Central memory CD4-positive, alpha-beta T cell (primary cell): ENCODE measurements around the gene ZMYND15.

ENCODE experiments used
- DNase-seq: peaks from one replicate; pipeline ENCODE4 v3.0.0; 2022

ZMYND15 gene

DNA sequence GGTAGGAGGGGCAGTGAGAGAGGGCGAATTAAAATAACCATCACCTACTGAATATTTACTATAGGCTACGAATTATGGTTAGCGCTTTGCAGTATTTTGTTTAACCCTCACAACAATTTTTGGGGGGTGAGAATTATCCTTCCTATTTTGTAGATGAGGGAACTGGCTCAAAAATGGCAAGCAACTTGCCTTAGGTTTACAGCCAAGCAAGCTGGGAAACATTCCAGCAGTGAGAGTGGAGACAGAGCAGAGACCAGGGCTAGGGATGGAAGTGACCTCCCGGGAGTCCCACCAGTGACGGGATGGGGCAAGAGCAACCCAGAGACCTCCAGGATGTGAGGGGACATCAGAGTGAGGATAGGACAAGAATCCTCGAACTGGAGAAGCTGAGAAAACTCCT lies 46.9 kb downstream of the ZMYND15 start:
- no peak for DNase-seq

DNA sequence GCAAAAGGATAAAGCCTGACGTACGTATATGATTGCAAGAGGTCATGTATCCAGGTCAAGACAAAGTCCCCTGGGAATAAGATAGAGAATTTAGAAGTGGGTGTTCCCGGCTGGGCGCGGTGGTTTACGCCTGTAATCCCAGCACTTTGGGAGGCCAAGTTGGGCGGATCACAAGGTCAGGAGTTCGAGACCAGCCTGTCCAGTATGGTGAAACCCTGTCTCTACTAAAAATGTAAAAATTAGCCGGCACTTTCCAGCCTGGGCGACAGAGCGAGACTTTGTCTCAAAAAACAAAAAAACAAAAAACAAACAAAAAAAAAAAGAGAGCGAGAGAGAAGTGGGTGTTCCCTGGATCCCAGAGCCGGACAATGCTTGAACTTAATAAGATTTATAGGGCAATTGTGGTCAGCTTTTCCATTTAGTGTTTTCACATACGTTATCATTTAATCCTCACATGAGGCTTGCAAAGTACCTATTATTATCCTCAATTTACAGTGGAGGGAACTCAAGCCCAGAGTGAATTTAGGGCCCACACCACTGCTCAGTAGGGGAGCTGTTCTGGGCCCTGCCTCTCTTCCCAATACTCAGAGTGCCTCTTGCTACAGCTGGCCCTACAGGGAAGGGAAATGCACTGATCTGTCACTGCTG lies 48.6 kb downstream of the ZMYND15 start:
- DNase-seq, result no peak

DNA sequence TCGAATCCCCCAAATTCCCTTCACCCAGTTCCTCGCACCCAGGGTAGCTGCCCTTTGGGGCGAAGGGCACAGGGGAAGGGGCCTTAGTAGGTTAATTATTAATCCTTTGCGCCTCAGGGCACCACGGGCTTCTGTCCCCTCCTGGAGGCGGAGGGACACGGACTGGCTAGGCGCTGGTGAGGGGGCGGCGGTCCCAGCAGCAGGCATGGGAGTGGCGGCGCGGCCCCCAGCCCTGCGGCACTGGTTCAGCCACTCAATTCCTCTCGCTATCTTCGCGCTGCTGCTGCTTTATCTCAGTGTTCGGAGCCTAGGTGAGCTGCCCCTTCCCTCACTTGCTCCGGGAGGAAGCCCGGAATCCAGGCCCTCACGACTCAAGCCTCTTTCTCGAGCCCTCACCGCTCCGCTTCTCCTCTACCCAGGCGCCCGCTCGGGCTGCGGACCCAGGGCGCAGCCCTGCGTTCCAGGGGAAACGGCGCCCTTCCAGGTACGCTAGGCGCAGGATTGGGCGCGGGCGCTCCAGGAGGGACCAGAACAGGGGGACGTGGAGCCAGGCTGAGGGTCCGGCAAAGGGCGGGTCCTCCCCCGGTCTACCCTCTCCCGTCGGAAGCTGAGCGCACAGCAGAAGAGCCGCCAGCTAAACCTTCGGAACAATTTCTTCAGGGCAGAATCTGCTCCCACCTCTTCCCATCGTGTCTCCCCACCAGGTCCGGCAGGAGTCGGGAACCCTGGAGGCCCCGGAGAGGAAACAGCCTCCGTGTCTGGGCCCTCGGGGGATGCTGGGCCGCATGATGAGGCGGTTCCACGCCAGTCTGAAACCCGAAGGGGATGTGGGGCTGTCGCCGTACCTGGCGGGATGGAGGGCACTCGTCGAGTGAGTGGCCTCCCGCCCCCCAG lies 49.4 kb downstream of the ZMYND15 start, which contains the start of gene GLTPD2:
GLTPD2 (plus strand) TSS at position 158 of the 894 bp plus-strand sequence; CDS start at position 206, 48 bp downstream.
- no peak for DNase-seq

DNA sequence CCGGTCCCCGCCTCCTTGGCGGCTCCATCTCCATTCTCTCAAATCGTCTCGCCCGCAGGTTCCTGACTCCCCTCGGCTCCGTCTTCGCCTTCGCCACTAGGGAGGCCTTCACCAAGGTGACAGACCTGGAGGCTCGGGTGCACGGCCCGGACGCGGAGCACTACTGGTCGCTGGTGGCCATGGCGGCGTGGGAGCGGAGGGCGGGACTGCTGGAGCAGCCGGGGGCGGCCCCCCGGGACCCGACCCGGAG lies 50.0 kb downstream of the ZMYND15 start:
- DNase-seq, result no peak

DNA sequence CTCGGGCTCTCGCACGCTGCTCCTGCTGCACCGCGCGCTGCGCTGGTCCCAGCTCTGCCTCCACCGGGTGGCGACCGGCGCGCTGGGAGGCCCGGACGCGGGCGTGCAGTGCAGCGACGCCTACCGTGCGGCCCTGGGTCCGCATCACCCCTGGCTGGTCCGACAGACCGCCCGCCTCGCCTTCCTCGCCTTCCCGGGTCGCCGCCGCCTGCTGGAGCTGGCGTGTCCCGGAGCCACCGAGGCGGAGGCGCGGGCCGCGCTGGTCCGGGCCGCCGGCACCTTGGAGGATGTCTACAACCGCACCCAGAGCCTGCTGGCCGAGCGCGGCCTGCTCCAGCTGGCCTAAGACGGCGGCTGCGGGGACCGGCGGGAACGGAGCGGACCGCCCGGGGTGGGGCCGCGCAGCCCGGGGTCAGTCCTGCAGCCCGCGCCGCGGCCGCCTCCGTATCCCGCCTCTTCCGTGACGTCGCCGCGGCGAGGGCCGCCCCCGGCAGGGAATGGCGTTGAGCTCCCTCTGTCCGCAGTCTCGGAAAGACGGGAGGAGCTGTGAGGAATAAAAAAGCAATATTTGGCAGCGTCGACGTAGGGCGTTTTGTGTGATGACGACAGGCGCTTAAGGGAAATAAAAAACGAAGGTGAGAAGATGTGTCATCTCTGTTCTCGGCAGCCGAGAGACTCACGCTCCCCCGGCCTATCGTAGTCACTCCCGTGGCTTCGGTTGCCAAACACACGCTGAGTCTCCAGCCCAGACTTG lies 50.5 kb downstream of the ZMYND15 start:
- peak; percentile 73 for DNase-seq

DNA sequence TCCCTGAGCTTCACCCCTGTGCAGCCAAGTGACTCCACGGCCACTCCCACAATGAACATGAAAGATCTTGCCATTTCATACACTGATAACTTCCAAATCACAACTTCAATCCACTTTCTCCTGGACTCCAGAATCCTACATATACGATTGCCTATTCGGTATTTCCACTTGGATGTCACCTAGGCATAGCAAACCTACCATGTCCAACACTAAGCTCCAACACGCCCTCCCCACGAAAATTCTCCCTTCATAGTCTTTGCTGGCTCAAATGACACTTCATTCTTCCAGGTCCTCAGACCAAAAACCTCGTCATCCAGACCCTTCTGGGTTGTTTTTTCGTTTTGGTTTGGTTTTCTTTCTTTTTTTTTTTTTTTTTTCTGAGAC lies 51.1 kb downstream of the ZMYND15 start:
- DNase-seq, result no peak

DNA sequence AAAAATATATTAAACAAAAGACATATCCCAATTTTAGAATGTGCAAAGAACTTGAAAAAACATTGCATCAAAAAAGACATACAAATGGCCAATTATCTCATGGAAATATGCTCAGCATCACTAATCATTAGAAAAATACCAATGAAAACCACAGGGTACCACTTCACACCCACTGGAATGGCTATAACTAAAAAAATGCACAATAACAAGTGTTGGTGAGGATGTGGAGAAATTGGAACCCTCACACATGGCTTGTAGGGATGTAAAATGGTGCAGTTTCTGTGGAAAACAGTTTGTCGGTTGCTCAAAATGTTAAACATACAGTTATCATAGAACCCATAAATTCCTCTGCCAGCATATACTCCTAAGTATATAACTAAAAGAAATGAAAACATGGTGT lies 55.5 kb downstream of the ZMYND15 start:
- DNase-seq, result no peak
